GM18517 (cell line): ENCODE measurements around the gene VPS37C.
"Not testable (repeated sequence)": the region's sequence is repeated elsewhere in the genome, so short reads cannot be mapped to it uniquely, and the experiment has no call there.

Source experiments
- ATAC-seq: cut with Tn5 transposase; IDR thresholded peaks from one replicate; pipeline ENCODE4 v1.9.1; 2021; ENCODE audit warnings: mild to moderate bottlenecking, moderate library complexity; ENCODE audit not compliant: unreplicated experiment

Gene VPS37C

GRCh38 chr11:61161190-61162091 lies at the start of gene VPS37C:
Gene VPS37C, minus strand, starts transcription at chr11:61161426. Its CDS starts 22,597 bp downstream, at chr11:61138829.
- peak; percentile 69 for ATAC-seq

DNA sequence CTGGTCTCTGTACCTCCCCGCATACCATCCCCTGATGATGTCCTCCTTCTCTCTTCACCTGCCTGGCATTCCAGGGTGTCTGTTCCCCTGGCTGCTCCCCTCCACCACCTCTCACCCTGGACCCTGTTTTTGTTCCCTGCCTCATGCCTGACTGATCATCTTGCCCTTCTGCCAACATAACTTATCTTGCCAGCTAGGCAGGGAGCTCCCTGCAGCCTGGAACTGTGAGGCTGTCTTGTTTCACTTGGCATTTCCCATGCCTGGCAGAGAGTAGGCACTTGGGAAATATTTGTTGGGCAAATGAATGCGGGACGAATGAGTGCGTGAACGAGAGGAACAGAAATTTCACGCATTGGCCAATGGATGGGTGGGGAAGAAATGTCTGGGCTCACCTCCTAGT lies 49.4 kb upstream of the VPS37C start:
- ATAC-seq, result not testable (repeated sequence)

GRCh38 chr11:61207636-61208310 lies 46.5 kb upstream of the VPS37C start:
- ATAC-seq, result not testable (repeated sequence)

DNA sequence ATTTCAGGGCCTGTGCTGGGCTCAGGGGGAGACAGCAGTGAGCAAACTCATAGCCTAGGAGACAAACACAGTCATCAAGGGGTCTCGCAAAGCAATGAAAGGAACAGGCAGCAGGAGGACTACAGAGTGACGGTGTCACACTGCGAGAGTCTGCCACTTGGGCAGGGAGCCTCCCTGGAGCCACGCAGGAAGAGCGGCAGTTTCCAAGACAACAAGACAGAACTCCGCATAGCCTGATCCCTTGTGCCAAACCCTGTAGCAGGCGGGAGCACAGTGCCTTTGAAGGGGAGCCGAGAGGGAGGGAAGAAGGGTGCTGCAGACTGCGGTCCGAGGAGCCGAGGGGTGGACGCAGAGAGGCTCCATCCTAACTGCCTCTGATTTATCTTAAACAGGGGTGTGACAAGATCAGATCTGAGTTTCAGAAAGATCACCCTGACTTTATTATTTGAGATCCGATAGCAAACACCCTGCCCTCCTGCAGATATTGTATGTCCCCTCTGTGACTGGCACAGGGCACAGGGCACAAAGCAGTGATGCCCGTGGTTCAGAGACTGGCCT lies 43.4 kb upstream of the VPS37C start:
- ATAC-seq, result not testable (repeated sequence)

DNA sequence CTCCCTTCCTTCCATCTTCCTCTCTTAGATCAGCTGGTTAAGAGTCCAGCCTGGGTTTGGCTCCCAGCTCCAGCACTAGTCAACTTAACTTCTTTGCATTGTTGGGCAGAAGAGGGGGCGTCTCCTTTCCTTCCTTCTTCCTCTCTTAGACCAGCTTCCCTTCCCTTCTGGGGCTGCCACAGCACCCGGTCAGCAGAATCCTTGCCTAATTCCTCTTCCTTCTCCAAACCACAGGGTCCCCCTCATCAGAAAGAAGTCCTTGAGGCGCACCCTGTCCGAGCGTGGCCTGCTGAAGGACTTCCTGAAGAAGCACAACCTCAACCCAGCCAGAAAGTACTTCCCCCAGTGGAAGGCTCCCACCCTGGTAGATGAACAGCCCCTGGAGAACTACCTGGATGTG lies 42.6 kb upstream of the VPS37C start:
- ATAC-seq, result not testable (repeated sequence)

DNA sequence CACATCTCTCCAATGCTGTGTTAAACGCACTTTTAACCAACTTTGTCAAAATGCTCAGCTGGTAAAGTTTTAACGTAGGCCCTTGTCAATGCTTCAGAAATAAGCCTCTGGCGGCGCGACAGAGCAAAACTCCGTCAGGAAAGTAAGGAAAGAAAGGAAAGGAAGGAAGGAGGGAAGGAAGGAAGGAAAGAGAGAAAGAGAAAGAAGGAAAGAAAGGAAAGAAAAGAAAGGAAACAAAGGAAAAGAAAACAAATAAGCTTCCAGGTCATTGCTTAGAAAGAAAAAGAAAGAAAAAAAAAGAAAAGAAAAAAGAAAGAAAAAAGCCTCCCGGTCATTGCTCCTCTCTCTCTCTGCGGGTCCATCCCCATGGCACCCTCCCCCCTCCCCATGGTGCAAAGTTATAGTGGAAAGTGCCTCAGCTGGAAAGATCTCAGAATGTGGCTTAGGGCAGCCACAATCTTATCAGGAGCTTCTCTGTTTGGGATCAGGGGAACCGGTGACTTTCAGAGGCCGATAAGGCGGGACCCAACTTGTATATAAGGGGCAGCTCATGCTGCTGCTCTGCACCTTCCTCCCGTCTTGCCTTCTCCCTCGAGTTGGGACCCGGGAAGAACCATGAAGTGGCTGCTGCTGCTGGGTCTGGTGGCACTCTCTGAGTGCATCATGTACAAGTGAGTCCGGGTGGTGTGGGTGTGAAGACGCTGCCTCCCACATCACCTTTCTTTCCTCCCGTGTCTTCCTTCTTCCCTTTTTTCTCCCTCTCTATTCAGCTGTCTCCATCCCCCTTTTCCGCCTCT lies 41.9 kb upstream of the VPS37C start, which contains the start of gene PGA3:
PGA3 (plus strand) TSS at position 566 of the 797 bp plus-strand sequence; CDS start at position 616, 50 bp downstream.
- not testable (repeated sequence) for ATAC-seq

DNA sequence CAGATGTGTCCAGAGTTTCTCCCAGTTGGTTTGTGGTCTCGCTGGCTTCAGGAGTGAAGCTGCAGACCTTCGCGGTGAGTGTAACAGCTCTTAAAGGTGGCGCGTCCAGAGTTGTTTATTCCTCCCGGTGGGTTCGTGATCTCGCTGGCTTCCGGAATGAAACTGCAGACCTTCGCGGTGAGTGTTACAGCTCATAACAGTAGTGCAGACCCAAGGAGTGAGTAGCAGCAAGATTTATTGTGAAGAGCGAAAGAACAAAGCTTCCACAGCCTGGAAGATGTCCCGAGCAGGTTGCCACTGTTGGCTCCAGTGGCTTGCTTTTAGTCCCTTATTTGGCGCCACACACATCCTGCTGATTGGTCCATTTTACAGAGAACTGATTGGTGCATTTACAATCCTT lies 40.2 kb upstream of the VPS37C start:
- ATAC-seq, result no peak

DNA sequence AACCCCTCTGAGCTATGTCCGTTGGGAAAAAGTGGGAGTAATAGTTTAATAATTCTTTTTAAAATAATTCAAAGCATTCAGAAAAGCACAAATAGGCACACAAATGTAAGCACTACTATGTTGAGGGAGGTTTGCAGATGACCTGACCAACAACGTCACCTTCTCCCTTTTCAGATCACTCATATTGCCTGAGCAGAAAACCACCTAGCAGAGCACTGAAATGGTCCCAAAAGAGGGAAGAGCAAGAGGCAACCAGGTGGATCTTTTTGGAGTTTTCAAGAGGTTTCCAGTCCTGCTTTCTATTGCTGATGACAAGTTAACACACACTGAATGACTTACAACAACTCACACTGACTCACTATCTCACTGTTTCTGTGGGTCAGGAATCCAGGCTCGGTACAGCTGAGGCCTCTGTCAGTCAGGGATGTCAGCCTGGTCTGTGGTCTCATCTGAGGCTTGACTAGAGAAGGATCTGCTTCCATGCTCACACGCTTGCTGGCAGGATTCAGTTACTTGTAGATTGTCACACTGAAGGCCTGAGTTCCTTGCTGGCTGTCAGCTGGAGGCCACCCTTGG lies 37.8 kb upstream of the VPS37C start:
- ATAC-seq, result no peak

DNA sequence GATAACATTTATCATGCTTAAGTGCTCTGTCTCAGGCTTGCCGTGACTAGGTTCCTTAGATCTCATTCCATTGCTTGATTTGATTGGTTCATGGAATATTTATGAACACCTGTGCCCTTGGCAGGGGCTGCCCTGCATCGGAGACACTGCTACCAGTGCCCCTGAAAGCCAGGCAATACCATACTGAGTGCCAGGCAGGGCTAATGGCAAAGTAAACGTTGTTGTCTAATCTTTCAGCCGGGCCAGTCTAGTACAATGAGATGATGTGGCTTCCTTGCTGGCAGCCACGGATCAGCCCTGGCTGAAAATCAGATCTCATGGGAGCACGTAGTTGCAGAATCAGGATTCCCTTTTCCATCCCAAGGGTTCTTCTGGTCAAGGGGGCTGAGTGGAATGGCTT lies 37.1 kb upstream of the VPS37C start:
- no peak for ATAC-seq

- ATAC-seq, result no peak
Observed at GRCh38 chr11:61195719-61196118, 34.5 kb upstream of the VPS37C start.

DNA sequence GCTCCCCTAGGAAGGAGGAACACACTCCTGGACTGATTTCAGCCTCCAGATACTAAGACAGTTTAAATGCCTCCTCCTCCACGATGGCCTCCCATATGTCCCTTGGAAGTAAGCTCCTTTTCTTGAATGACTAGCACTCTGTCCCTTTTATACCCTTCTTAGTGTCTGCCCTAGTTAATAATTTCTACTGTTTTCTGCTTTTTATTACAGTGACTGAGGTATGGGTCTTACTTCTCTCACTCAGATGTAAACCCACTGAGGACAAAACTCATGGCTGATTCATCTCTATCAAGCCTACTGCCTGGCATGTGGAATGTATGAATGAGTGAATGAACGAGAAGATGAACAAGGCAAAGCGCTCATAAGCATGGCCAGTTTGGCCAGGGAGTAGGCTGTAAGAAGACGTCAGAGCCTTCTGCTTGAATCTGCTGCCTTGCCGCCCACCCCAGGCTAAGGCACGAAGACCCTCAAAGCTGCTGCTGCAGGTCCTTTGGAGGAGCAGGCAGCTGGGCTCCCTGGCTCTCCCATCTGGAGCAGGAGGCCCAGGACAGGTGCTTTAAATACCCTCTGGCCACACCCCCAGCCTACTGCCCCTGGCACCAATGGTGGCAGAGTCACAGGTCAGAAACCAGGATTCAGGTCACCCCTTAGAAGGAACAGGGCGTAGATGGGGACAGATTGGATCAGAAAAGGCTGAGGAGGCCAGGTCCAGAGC lies 33.9 kb upstream of the VPS37C start:
- ATAC-seq, result no peak

DNA sequence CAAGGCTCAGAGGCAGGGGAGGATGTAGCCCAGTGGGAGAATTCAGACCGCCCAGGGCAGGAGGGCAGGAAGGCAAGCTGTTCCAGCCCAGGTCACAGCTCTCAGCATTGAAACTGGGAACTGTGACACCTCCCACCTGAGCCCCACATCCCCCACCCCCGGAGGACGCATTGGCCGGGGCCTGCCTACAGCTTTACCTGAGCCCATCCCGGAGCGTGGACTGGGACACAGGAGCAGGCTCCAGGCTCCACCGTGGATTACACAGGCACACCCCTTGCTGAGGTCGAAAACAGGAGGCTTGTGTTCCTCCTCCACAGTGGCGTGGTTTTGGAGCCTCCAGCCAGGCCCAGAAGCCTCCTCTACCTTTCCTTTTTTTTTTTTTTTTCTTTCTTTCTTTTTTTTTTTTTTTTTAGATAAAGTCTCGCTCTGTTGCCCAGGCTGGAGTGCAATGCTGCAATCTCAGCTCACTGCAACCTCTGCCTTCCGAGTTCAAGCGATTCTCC lies 33.0 kb upstream of the VPS37C start:
- ATAC-seq, result no peak

GRCh38 chr11:61193596-61193995 lies 32.4 kb upstream of the VPS37C start:
- no peak for ATAC-seq

DNA sequence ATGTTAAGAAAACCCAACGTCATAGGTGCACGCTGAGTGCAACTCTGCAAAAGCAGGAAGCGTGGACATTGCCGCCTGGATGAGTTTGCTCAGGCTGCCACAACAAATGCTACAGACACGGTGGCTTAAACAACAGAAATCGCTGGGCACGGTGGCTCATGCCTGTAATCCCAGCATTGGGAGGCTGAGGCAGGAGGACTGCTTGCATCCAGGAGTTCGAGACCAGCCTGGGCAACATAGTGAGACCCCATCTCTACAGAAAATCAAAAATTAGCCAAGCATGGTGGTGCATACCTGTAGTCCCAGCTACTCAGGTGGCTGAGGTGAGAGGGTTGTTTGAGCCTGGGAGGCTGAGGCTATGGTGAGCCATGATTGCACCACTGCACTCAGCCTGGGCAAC lies 28.7 kb upstream of the VPS37C start:
- no peak for ATAC-seq

GRCh38 chr11:61187505-61188130 lies 26.4 kb upstream of the VPS37C start:
- no peak for ATAC-seq

DNA sequence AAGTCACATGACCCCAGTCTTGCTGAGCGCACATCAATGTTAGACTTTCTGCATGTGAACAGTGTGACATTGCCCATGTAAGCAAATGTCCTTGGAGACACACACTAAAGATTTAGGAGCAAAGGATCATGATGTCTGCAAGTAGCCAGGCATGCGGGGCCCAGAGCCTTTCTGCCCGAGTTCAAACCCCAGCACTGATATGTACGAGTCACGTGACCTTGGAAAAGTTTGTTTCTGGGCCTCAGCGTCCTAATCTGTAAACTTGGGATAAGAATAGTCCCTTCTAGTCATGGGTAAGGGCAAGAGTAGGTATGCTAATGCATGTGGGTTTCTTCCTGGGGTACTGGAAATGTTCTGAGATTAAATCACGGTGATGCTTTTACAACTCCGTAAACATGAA lies 25.3 kb upstream of the VPS37C start:
- ATAC-seq, result no peak

DNA sequence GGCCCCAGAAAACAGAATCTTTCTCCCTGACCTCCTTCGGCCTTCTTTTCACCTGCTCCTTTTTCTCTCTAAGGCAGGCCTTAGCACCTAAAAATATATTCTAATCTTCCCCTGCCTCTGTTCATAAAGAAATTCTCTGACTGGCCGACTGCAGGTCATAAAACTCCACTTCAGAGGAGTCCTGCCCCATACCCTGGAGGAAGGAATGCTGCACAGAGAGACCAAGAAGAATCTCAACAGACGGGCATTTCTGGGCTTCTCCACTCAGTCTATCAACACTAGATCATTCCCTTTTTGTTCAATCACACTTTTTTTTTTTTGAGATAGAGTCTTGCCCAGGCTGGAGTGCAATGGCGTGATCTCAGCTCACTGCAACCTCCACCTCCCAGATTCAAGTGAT lies 22.4 kb upstream of the VPS37C start:
- ATAC-seq, result no peak

- ATAC-seq, result no peak
Observed at GRCh38 chr11:61181489-61181888, 20.3 kb upstream of the VPS37C start.

GRCh38 chr11:61180205-61180604 lies 19.0 kb upstream of the VPS37C start:
- ATAC-seq, result not testable (repeated sequence)
